GM19452 (cell line): ENCODE results near the gene FNDC1.

ENCODE experiments used
- ATAC-seq: cut with Tn5 transposase; IDR thresholded peaks from one replicate; pipeline ENCODE4 v1.9.1; 2021; ENCODE audit not compliant: unreplicated experiment

Gene FNDC1

GRCh38 chr6:159203304-159204005 lies 34.3 kb downstream of the FNDC1 start:
- ATAC-seq = no peak

GRCh38 chr6:159204605-159205004 lies 35.4 kb downstream of the FNDC1 start:
- no peak for ATAC-seq

DNA sequence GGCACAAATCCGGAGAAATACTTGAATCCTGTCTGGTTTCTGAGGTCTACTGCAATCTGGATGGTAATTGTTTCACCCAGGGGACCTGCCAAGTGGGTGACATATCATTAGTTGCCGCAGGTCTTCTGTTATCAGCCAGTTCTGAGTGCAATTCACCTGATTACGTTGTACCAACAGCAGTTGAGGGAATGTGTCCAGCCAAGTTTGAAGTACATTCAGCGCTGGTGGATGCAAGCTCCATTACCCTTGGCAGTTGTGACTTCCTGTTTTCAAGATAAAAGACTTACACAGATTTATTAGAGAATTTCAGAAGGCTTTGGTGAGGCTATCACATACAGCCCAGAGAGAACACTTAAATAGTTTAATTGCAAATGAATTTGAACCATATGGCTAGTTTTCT lies 42.8 kb downstream of the FNDC1 start:
- no peak for ATAC-seq

DNA sequence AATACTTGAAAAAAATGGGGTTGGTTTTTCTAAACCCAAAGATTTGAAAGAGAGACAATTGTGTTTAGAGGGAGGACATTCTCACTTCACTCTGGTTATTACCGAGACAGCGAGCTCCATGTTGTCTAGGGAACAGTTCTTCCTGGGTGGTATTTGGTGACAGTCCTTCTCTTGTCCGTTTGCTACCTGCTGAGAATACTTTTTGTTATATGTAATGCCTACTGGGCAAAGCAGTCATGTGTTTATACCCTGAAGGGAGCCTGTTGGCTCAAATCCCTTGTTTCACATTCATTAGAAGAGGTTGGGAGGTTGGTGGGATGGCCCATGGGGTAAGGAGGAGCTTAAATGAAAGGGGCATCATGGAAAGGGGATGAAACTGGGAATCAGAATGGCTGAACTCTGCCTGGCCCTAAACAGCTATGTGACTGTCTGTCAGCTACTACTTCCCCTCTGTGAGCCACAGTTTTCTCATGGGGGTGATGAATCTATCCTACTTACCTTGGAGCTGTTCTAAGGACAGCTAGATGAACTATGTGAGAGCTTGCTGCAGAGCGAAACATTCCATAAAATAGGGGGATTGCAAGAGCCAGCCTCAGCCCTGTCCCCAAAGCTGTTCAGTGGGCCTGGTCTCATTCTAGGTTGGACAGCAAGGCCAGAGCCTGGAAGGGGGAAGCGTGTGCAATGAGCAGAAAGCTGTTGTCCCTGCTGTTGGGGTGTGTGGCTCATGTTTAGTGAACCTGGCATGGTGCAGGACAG lies 43.5 kb downstream of the FNDC1 start:
- ATAC-seq = no peak

DNA sequence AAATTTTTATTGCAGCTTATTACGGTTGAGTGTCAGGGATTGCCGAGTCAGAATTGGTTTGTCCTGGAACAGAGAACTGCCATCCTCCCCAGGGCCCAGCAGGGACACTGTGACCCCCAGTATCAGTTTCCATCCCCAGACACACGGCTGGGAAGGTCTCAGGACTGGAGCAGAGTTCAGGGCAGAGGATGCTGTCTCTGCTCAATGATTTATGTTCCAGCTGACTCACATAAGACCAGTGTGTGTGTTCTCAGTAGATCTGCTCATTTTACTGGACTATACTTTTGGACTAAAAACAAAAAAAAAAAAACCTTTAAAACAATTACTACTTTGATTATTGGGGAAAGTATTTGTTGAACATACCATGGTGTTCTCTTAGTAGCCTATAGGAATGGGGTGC lies 44.2 kb downstream of the FNDC1 start:
- ATAC-seq = no peak

DNA sequence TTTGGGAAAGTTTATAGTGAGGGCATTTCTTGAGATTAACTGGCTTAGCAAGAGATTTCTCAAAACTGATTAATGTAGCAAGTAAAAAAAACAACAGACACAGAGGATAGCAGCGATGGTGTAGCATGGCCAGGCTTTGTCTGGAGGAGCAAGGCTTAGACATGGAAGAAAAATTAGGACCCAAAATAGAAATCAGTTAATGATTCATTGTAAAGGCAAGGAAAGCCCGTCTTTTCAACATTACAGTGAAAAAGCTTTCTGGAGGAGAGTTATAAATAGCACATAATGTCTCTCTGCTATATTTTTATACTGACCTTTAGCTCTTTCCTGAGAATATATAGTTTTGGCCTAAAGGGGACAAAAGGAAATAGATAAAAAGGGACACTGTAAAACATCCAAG lies 45.1 kb downstream of the FNDC1 start:
- ATAC-seq = no peak

- no peak for ATAC-seq
These were observed 48.5 kb downstream of the FNDC1 start for GRCh38 chr6:159217595-159218275.

GRCh38 chr6:159220093-159220492 lies 50.9 kb downstream of the FNDC1 start:
- no peak for ATAC-seq

DNA sequence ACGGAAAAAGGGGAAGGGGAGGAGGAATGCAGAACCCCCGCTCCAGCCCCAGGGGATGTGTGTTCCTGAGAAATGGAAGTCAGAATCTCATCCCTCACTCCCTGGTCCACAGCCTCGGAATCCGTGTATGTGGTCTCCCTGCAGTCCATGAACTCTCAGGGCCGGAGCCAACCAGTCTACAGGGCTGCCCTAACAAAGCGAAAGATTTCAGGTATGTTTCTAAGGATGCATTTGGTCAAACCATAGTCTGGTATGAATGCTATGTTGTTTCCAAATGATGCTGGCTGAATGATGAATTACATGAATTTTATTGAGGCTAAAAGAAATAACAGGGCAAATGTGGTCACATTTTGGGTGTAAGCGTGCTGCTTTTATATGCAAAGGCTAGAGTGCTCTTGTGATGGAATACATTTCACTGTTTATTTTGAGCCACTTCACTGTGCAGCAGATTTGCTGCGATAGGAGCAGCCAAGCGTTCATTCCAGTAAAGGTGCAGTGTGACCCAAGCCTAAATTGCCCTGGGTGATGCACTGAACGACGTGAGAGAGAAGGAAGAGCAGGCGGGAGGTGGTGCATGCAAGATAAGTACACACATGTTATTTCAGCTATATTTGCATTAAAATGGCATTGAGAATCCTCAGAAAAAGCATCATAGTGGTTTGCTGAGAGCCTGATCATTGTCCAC lies 52.4 kb downstream of the FNDC1 start:
- no peak for ATAC-seq

DNA sequence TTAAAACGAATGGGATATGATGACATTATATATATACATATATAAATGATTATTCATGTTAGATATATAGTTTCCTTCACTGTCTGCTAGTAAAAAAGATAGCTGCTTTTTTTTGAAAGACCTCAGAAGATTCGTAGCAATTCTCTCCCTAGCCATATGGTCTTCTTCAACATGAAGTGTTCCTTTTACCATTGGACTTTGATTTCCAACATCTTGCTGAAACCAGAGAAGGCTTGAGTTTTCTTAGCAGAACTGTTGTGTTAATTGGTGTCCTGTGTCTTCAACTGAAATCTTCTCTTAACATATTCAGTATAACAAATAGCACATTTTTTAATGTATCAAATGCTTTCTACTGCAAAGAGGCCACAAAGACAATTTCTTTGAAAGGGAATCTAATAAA lies 55.3 kb downstream of the FNDC1 start:
- no peak for ATAC-seq

DNA sequence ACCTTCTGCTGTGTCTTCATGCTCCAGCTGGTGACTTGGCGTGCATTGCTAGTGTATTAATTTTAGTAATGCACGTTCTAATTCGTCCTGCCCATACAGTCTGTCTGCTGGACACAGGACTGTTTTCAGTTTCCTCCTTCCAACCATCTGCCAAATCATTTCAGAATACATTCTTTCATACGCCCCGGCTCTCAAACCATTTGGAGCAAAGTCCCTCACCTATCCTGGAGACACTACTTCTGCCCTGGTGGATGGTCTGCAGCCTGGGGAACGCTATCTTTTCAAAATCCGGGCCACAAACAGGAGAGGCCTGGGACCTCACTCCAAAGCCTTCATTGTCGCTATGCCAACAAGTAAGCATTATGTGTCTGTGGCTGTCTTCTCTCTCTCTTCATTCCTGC lies 60.5 kb downstream of the FNDC1 start:
- no peak for ATAC-seq

DNA sequence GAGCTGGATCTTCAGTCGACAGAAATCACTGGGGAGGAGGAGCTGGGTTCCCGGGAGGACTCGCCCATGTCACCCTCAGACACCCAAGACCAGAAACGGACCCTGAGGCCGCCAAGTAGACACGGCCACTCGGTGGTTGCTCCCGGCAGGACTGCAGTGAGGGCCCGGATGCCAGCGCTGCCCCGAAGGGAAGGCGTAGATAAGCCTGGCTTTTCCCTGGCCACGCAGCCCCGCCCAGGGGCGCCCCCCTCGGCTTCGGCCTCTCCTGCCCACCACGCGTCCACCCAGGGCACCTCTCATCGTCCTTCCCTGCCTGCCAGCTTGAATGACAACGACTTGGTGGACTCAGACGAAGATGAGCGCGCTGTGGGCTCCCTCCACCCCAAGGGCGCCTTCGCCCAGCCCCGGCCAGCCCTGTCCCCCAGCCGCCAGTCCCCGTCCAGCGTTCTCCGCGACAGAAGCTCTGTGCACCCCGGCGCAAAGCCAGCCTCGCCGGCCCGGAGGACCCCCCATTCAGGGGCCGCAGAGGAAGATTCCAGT lies 63.0 kb downstream of the FNDC1 start:
- no peak for ATAC-seq

DNA sequence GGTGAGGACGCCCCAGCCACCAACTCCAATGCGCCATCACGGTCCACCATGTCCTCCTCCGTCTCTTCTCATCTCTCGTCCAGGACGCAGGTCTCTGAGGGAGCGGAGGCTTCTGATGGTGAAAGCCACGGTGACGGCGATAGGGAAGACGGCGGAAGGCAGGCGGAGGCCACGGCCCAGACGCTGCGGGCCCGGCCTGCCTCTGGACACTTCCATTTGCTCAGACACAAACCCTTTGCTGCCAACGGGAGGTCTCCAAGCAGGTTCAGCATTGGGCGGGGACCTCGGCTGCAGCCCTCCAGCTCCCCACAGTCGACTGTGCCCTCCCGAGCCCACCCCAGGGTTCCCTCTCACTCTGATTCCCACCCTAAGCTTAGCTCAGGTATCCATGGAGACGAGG lies 63.6 kb downstream of the FNDC1 start:
- no peak for ATAC-seq

DNA sequence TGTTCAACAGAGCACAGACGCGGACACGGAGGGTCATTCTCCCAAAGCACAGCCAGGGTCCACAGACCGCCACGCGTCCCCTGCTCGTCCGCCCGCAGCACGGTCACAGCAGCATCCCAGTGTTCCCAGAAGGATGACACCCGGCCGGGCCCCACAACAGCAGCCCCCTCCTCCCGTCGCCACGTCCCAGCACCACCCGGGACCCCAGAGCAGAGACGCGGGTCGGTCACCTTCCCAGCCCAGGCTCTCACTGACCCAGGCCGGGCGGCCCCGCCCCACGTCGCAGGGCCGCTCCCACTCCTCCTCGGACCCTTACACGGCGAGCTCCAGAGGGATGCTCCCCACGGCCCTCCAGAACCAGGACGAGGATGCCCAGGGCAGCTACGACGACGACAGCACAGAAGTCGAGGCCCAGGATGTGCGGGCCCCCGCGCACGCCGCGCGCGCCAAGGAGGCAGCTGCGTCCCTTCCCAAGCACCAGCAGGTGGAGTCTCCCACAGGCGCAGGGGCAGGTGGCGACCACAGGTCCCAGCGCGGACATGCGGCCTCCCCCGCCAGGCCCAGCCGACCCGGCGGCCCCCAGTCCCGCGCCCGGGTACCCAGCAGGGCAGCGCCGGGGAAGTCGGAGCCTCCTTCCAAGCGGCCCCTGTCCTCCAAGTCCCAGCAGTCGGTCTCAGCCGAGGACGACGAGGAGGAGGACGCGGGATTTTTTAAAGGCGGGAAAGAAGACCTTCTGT lies 64.3 kb downstream of the FNDC1 start:
- no peak for ATAC-seq

DNA sequence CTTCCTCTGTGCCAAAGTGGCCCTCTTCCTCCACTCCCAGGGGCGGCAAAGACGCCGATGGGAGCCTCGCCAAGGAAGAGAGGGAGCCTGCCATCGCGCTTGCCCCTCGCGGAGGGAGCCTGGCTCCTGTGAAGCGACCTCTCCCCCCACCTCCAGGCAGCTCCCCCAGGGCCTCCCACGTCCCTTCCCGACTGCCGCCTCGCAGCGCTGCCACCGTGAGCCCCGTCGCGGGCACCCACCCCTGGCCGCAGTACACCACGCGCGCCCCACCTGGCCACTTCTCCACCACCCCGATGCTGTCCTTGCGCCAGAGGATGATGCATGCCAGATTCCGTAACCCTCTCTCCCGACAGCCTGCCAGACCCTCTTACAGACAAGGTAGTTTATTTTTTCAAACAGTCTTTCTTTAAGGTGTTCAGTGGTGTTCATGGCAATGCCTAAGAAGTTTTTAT lies 64.9 kb downstream of the FNDC1 start:
- no peak for ATAC-seq

DNA sequence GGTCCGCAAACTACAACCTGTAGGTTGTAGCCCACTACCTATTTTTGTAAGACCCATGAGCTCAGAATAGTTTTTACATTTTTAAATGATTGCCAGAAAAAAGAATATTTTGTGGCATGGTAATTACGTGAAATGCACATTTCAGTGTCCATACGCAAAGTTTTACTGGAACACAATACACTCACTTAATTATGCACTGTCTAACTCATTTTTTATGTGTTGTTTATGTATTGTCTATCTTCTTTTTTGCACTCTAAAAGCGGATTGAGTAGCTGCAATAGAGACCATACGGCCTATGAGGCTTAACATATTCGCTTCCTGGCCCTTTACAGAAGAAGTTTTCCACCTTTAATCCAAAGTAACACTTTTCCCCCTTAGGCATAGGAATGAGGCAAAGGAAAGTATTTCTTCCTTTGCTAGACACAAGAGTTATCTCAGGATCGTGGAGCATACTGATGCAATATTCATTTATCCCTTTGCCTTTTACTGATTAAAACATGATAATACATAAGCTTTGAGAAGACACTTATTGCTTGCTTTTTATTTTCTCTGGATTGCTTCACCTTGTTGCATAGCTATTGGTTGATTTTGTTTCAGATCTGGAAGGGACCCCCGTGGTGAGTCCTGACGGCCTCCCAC lies 69.8 kb downstream of the FNDC1 start:
- ATAC-seq = no peak

- no peak for ATAC-seq
These were observed 79.9 kb downstream of the FNDC1 start for GRCh38 chr6:159249128-159249527.

DNA sequence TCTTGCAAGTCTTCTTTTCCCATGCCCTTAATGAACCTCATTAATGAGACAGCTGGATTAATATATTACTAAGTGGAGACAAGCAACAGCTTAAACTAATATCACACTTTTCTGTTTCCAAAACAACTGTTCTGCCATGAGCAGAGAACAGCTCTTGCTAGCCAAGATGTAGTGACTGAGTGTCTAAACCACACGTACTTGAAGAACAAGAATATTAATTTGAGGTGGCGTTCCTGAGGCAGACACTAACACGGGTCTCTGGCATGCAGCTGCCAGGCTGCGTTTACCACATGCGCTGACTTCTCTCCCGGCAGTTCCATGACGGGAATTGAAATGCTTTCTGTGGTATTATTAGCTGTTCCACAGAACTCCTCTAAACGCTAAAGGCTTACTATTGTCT lies 80.6 kb downstream of the FNDC1 start:
- ATAC-seq = no peak

GRCh38 chr6:159250633-159251032 lies 81.4 kb downstream of the FNDC1 start:
- ATAC-seq = no peak

- ATAC-seq = peak; percentile 66
These were observed 83.8 kb downstream of the FNDC1 start for GRCh38 chr6:159252955-159253508.
